HEK293T (cell line): Measurements from ENCODE around the gene BTG4.

ENCODE experiments used
- CTCF ChIA-PET: fragments of 350-600 bp; formaldehyde crosslinking; extraction: SDS; loops from one replicate; lab custom pipeline; 2021; ENCODE audit warnings: antibody characterized with exemption, inconsistent platforms; lab: Yijun Ruan, JAX
- POLR2A ChIA-PET: fragments of 350-600 bp; formaldehyde crosslinking; extraction: SDS; loops from one replicate; lab custom pipeline; 2020; ENCODE audit warnings: antibody characterized with exemption, inconsistent platforms; lab: Yijun Ruan, JAX
- DNase-seq: peaks from one replicate; pipeline ENCODE4 v3.0.0; 2012; ENCODE audit warnings: mixed read lengths; ENCODE audit errors: extremely low spot score
- ARNT ChIP-seq: fragments of 450-650 bp; IDR thresholded peaks from 2 replicates; pipeline ENCODE4 v1.6.1; 2017; ENCODE audit warnings: mild to moderate bottlenecking
- BHLHE40 ChIP-seq: fragments of 450-650 bp; IDR thresholded peaks from 2 replicates; pipeline ENCODE4 v1.6.1; 2016; ENCODE audit warnings: mild to moderate bottlenecking, moderate library complexity, borderline replicate concordance
- CTBP1 ChIP-seq: fragments of 450-650 bp; IDR thresholded peaks from 2 replicates; pipeline ENCODE4 v1.6.1; 2016; ENCODE audit warnings: borderline replicate concordance
- ELF4 ChIP-seq: fragments of 450-650 bp; IDR thresholded peaks from 2 replicates; pipeline ENCODE4 v1.6.1; 2017; ENCODE audit warnings: antibody characterized with exemption
- FOXA1 ChIP-seq: fragments of 450-650 bp; IDR thresholded peaks from 2 replicates; pipeline ENCODE4 v1.6.1; 2016; ENCODE audit warnings: mild to moderate bottlenecking
- FOXK2 ChIP-seq: fragments of 450-650 bp; IDR thresholded peaks from 2 replicates; pipeline ENCODE4 v1.6.1; 2016; ENCODE audit warnings: mild to moderate bottlenecking
- FOXM1 ChIP-seq: fragments of 450-650 bp; IDR thresholded peaks from 2 replicates; pipeline ENCODE4 v1.6.1; 2017; ENCODE audit warnings: mild to moderate bottlenecking, borderline replicate concordance
- HDGF ChIP-seq: fragments of 450-650 bp; IDR thresholded peaks from 2 replicates; pipeline ENCODE4 v1.6.1; 2017; ENCODE audit warnings: antibody characterized with exemption, borderline replicate concordance
- L3MBTL2 ChIP-seq: fragments of 450-650 bp; conservative IDR thresholded peaks from 2 replicates; pipeline ENCODE4 v1.6.1; 2016; ENCODE audit warnings: mild to moderate bottlenecking
- LEF1 ChIP-seq: fragments of 450-650 bp; IDR thresholded peaks from 2 replicates; pipeline ENCODE4 v1.6.1; 2017; ENCODE audit warnings: mild to moderate bottlenecking, borderline replicate concordance
- NFRKB ChIP-seq: fragments of 450-650 bp; IDR thresholded peaks from 2 replicates; pipeline ENCODE4 v1.6.1; 2016; ENCODE audit warnings: mild to moderate bottlenecking, moderate library complexity
- PKNOX1 ChIP-seq: fragments of 450-650 bp; IDR thresholded peaks from 2 replicates; pipeline ENCODE4 v1.6.1; 2016
- SP1 ChIP-seq: fragments of 450-650 bp; IDR thresholded peaks from 2 replicates; pipeline ENCODE4 v1.6.1; 2017
- SUZ12 ChIP-seq: fragments of 450-650 bp; IDR thresholded peaks from 2 replicates; pipeline ENCODE4 v1.6.1; 2016; ENCODE audit warnings: mild to moderate bottlenecking
- TARDBP ChIP-seq: fragments of 450-650 bp; IDR thresholded peaks from 2 replicates; pipeline ENCODE4 v1.6.1; 2016
- ZNF384 ChIP-seq: fragments of 450-650 bp; IDR thresholded peaks from 2 replicates; pipeline ENCODE4 v1.6.1; 2016

Gene BTG4

GRCh38 chr11:111542606-111543275, 30.6 kb upstream of the BTG4 start:
- ChIA-PET CTCF (interaction anchor here (0.5 kb wide), 1 partner anchor 1415 kb away, joined by 3 read pairs; no protein-coding TSS in a partner anchor), POLR2A (interaction anchor here (1.1 kb wide), 1 partner anchor 9 kb away, joined by 4 read pairs; no protein-coding TSS in a partner anchor)
- TF ChIP-seq LEF1: no peak
- no peak for TF ChIP-seq BHLHE40
- TF ChIP-seq NFRKB: no peak
- no peak for TF ChIP-seq SP1
- no peak for TF ChIP-seq TARDBP
- no peak for TF ChIP-seq ARNT
- no peak for TF ChIP-seq PKNOX1
- TF ChIP-seq ELF4: no peak
- no peak for TF ChIP-seq FOXK2
- no peak for TF ChIP-seq L3MBTL2
- TF ChIP-seq HDGF: no peak
- TF ChIP-seq SUZ12: no peak
- TF ChIP-seq FOXA1: no peak
- TF ChIP-seq CTBP1: no peak
- no peak for TF ChIP-seq ZNF384
- TF ChIP-seq FOXM1: no peak
- DNase-seq: no peak

- TF ChIP-seq PKNOX1 (no peak), CTBP1 (no peak), L3MBTL2 (no peak), ZNF384 (no peak), FOXA1 (no peak), SUZ12 (no peak)
- POLR2A ChIA-PET: no interaction called here
- CTCF ChIA-PET: no interaction called here
- peak; percentile 30 for DNase-seq
Observed at GRCh38 chr11:111541254-111542061, 29.3 kb upstream of the BTG4 start.

GRCh38 chr11:111540937-111541253, 28.7 kb upstream of the BTG4 start:
- ChIA-PET POLR2A (interaction anchor here (1.0 kb wide), 2 partner anchors 12 to 22 kb away, joined by 3 to 4 read pairs; no protein-coding TSS in a partner anchor), CTCF (no interaction called here)
- TF ChIP-seq TARDBP: no peak
- TF ChIP-seq NFRKB: no peak
- TF ChIP-seq PKNOX1: no peak
- TF ChIP-seq FOXK2: no peak
- no peak for TF ChIP-seq FOXA1
- TF ChIP-seq CTBP1: no peak
- no peak for TF ChIP-seq BHLHE40
- no peak; the same call in 1 of the 2 replicates for TF ChIP-seq L3MBTL2
- TF ChIP-seq ELF4: no peak
- no peak for TF ChIP-seq ARNT
- no peak for TF ChIP-seq SP1
- TF ChIP-seq HDGF: no peak
- TF ChIP-seq ZNF384: no peak
- TF ChIP-seq SUZ12: no peak
- no peak for TF ChIP-seq FOXM1
- TF ChIP-seq LEF1: no peak
- no peak for DNase-seq

GRCh38 chr11:111540114-111540936, 28.1 kb upstream of the BTG4 start, which contains the start of gene LAYN:
TSS of gene LAYN (plus strand) at chr11:111540720. CDS start at chr11:111540844, 124 bp downstream.
- DNase-seq: peak; percentile 79
- no peak for TF ChIP-seq ZNF384
- no peak for TF ChIP-seq FOXK2
- no peak for TF ChIP-seq LEF1
- no peak for TF ChIP-seq BHLHE40
- no peak for TF ChIP-seq HDGF
- no peak for TF ChIP-seq ARNT
- no peak for TF ChIP-seq SUZ12
- ChIA-PET POLR2A (interaction anchor here (1.0 to 1.2 kb wide), 3 partner anchors 13 to 63 kb away, joined by 3 to 4 read pairs (median 3); partner anchors contain the start of gene SIK2), CTCF (no interaction called here)

GRCh38 chr11:111539426-111540113, 27.4 kb upstream of the BTG4 start:
- TF ChIP-seq CTBP1: no peak
- no peak for TF ChIP-seq NFRKB
- TF ChIP-seq ZNF384: no peak
- no peak for TF ChIP-seq L3MBTL2
- TF ChIP-seq SP1: no peak
- TF ChIP-seq FOXM1: no peak
- no peak for TF ChIP-seq PKNOX1
- no peak for TF ChIP-seq SUZ12
- no peak for TF ChIP-seq TARDBP
- no peak for TF ChIP-seq LEF1
- TF ChIP-seq FOXK2: no peak
- no peak for TF ChIP-seq BHLHE40
- CTCF ChIA-PET: no interaction called here
- POLR2A ChIA-PET: interaction anchor here (1.0 to 1.2 kb wide), 3 partner anchors 13 to 63 kb away, joined by 3 to 4 read pairs (median 3); partner anchors contain the start of gene SIK2
- no peak for DNase-seq
